Chondrocyte (in vitro differentiated cells): ENCODE measurements around the gene RXRA. TPM values are rescaled to one million over a fixed set of nuclear protein-coding genes. Genes with fewer than 3 reads are reported as not detected.
A peak's percentile ranks its signal among the peaks of the same experiment; 100 is the strongest.

Experiments used
- DNase-seq: peaks from one replicate; pipeline ENCODE4 v3.0.0; 2021; ENCODE audit warnings: mixed read lengths, low spot score
- H3K27ac Mint-ChIP-seq: one replicate; pipeline ENCODE4 v1.8.0; 2021; ENCODE audit warnings: mild to moderate bottlenecking, moderate library complexity, mixed read lengths; ENCODE audit not compliant: unreplicated experiment
- H3K27me3 Mint-ChIP-seq: 2 replicates; pipeline ENCODE4 v1.8.0; 2021; ENCODE audit warnings: low read depth, mixed read lengths
- H3K36me3 Mint-ChIP-seq: 2 replicates; pipeline ENCODE4 v1.8.0; 2021; ENCODE audit warnings: low read depth, mixed read lengths
- H3K4me1 Mint-ChIP-seq: 2 replicates; pipeline ENCODE4 v1.8.0; 2021; ENCODE audit warnings: low read depth, mild to moderate bottlenecking, mixed read lengths
- H3K4me3 Mint-ChIP-seq: one replicate; pipeline ENCODE4 v1.8.0; 2021; ENCODE audit warnings: mild to moderate bottlenecking, moderate library complexity, mixed read lengths; ENCODE audit not compliant: unreplicated experiment
- H3K9me3 Mint-ChIP-seq: 2 replicates; pipeline ENCODE4 v1.8.0; 2021; ENCODE audit warnings: low read depth, mixed read lengths
- CTCF ChIP-seq: fragments of 200-600 bp; sonication (generic); IDR thresholded peaks from 2 replicates; pipeline ENCODE4 v1.5.0; 2021; ENCODE audit warnings: antibody characterized with exemption, mild to moderate bottlenecking, moderate library complexity
- total RNA-seq: library from RNA; stranded (reverse); gene quantifications from 3 replicates; pipeline ENCODE4 v1.2.1, GENCODE V29; 2021

Gene RXRA
- total RNA-seq, 1 donor from 2014 or later: 27.3 TPM

- Mint-ChIP-seq H3K27ac (no peak overlapping the region), H3K27me3 (no peaks in the 10 kb centered on the region), H3K4me3 (no peak overlapping the region), H3K36me3 (no peaks in the 10 kb centered on the region), H3K4me1 (peaks cover 51% of the 10 kb centered on the region), H3K9me3 (no peaks in the 10 kb centered on the region)
- DNase-seq: peak; percentile 64
- no peak for TF ChIP-seq CTCF
Measured at GRCh38 chr9:134320868-134321471, 5.3 kb upstream of the RXRA start.

- Mint-ChIP-seq H3K27me3 (no peaks in the 10 kb centered on the region), H3K4me3 (no peak overlapping the region), H3K27ac (no peak overlapping the region), H3K4me1 (peaks cover 50% of the 10 kb centered on the region), H3K9me3 (no peaks in the 10 kb centered on the region), H3K36me3 (no peaks in the 10 kb centered on the region)
- no peak for TF ChIP-seq CTCF
- DNase-seq: peak; percentile 33
Measured at GRCh38 chr9:134321531-134321930, 4.7 kb upstream of the RXRA start.

- no peaks in the 10 kb centered on the region for H3K36me3 Mint-ChIP-seq
- no peak for DNase-seq
- H3K9me3 Mint-ChIP-seq: no peaks in the 10 kb centered on the region
- no peak for TF ChIP-seq CTCF
- peaks cover 46% of the 10 kb centered on the region for H3K4me1 Mint-ChIP-seq
- no peak overlapping the region for H3K27ac Mint-ChIP-seq
- H3K4me3 Mint-ChIP-seq: no peak overlapping the region
- no peaks in the 10 kb centered on the region for H3K27me3 Mint-ChIP-seq
Measured at GRCh38 chr9:134321946-134322741, 4.1 kb upstream of the RXRA start.

GRCh38 chr9:134322781-134323241, 3.4 kb upstream of the RXRA start:
- Mint-ChIP-seq H3K9me3 (no peaks in the 10 kb centered on the region), H3K36me3 (no peaks in the 10 kb centered on the region), H3K4me1 (peaks cover 46% of the 10 kb centered on the region), H3K27me3 (no peaks in the 10 kb centered on the region), H3K27ac (no peak overlapping the region), H3K4me3 (no peak overlapping the region)
- no peak for TF ChIP-seq CTCF
- no peak for DNase-seq

- peak overlapping the region; percentile 36 for H3K27ac Mint-ChIP-seq
- H3K9me3 Mint-ChIP-seq: no peaks in the 10 kb centered on the region
- H3K4me3 Mint-ChIP-seq: no peak overlapping the region
- TF ChIP-seq CTCF: no peak
- H3K36me3 Mint-ChIP-seq: no peaks in the 10 kb centered on the region
- H3K4me1 Mint-ChIP-seq: peaks cover 46% of the 10 kb centered on the region
- no peak for DNase-seq
- no peaks in the 10 kb centered on the region for H3K27me3 Mint-ChIP-seq
Measured at GRCh38 chr9:134323741-134324358, 2.4 kb upstream of the RXRA start.
